Measurements from ENCODE around the gene WWOX.
A peak's percentile ranks its signal among the peaks of the same experiment; 100 is the strongest.

Gene WWOX

GRCh38 chr16:78094998-78095397, 4.5 kb upstream of the WWOX start:
- no peak overlapping the region for H3K9ac ChIP-seq (ENCODE audit: insufficient read length, low read depth)
- TF ChIP-seq YY1 (IDR thresholded peaks at IDR 0.05; ENCODE audit: insufficient read depth, insufficient read length) (no peak), ZNF274 (IDR thresholded peaks at IDR 0.05; ENCODE audit: low read depth, low read length) (no peak), SUZ12 (IDR thresholded peaks at IDR 0.05; ENCODE audit: extremely low read depth, insufficient read depth, insufficient read length) (no peak)
- H3K9me3 ChIP-seq (ENCODE audit: insufficient read depth, low read length), result peaks cover 7% of the 10 kb centered on the region; the same call in 1 of the 2 replicates

GRCh38 chr16:78096386-78096785, 3.1 kb upstream of the WWOX start:
- DNase-seq (ENCODE audit: low read depth, low spot score), result no peak
- H3K36me3 ChIP-seq (ENCODE audit: insufficient read depth, insufficient read length, low read length), result peaks cover 1% of the 10 kb centered on the region

More at GRCh38 chr16:78094998-78095397, 4.5 kb upstream of the WWOX start:
- H3K4me1 ChIP-seq (ENCODE audit: insufficient read depth, insufficient read length), result peaks cover 2% of the 10 kb centered on the region
- no peaks in the 10 kb centered on the region for H3K27me3 ChIP-seq (ENCODE audit: insufficient read depth, insufficient read length)
- no peak for DNase-seq (ENCODE audit: low read depth, low spot score)
- H3K36me3 ChIP-seq (ENCODE audit: insufficient read depth, insufficient read length, low read length), result no peaks in the 10 kb centered on the region
- H3K4me3 ChIP-seq (ENCODE audit: insufficient read length, low read depth), result no peak overlapping the region

GRCh38 chr16:78097548-78097947, 1.9 kb upstream of the WWOX start:
- Histone ChIP-seq H3K4me1 (ENCODE audit: insufficient read depth, insufficient read length) (peaks cover 2% of the 10 kb centered on the region), H3K9ac (ENCODE audit: insufficient read length, low read depth) (no peak overlapping the region), H3K9me3 (ENCODE audit: insufficient read depth, low read length) (peaks cover 21% of the 10 kb centered on the region; the same call in 1 of the 2 replicates), H3K27me3 (ENCODE audit: insufficient read depth, insufficient read length) (no peaks in the 10 kb centered on the region), H3K4me3 (ENCODE audit: insufficient read length, low read depth) (no peak overlapping the region), H3K36me3 (ENCODE audit: insufficient read depth, insufficient read length, low read length) (peaks cover 13% of the 10 kb centered on the region)
- DNase-seq (ENCODE audit: low read depth, low spot score), result no peak
- TF ChIP-seq ZNF274 (IDR thresholded peaks at IDR 0.05; ENCODE audit: low read depth, low read length) (no peak), YY1 (IDR thresholded peaks at IDR 0.05; ENCODE audit: insufficient read depth, insufficient read length) (no peak), SUZ12 (IDR thresholded peaks at IDR 0.05; ENCODE audit: extremely low read depth, insufficient read depth, insufficient read length) (no peak)

More at GRCh38 chr16:78096386-78096785, 3.1 kb upstream of the WWOX start:
- Histone ChIP-seq H3K27me3 (ENCODE audit: insufficient read depth, insufficient read length) (no peaks in the 10 kb centered on the region), H3K4me1 (ENCODE audit: insufficient read depth, insufficient read length) (peaks cover 2% of the 10 kb centered on the region), H3K9me3 (ENCODE audit: insufficient read depth, low read length) (peaks cover 9% of the 10 kb centered on the region; the same call in 1 of the 2 replicates), H3K4me3 (ENCODE audit: insufficient read length, low read depth) (no peak overlapping the region), H3K9ac (ENCODE audit: insufficient read length, low read depth) (no peak overlapping the region)
- TF ChIP-seq ZNF274 (IDR thresholded peaks at IDR 0.05; ENCODE audit: low read depth, low read length) (no peak), YY1 (IDR thresholded peaks at IDR 0.05; ENCODE audit: insufficient read depth, insufficient read length) (no peak)

DNA sequence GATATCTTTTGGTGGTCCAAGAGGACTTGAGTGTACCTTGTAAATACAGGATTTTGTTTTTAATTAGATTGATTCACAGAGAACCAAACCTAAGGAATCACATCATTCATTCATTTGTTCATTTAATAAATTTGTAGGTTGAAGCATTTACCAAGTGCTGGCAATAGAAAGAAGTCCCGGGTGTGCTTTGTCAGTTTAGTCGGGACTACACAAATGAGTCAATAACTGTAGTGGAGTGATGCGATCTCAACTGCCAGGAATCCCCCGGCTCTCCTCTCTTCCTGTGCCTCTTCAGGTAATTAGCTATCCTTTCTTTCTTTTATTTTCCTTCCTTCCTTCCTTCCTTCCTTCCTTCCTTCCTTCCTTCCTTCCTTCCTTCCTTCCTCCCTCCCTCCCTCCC, 1.4 kb upstream of the WWOX start:
- TF ChIP-seq ZNF274 (IDR thresholded peaks at IDR 0.05; ENCODE audit: low read depth, low read length) (no peak), YY1 (IDR thresholded peaks at IDR 0.05; ENCODE audit: insufficient read depth, insufficient read length) (no peak), SUZ12 (IDR thresholded peaks at IDR 0.05; ENCODE audit: extremely low read depth, insufficient read depth, insufficient read length) (no peak)
- Histone ChIP-seq H3K4me3 (ENCODE audit: insufficient read length, low read depth) (no peak overlapping the region), H3K9ac (ENCODE audit: insufficient read length, low read depth) (no peak overlapping the region), H3K27me3 (ENCODE audit: insufficient read depth, insufficient read length) (no peaks in the 10 kb centered on the region), H3K4me1 (ENCODE audit: insufficient read depth, insufficient read length) (peaks cover 2% of the 10 kb centered on the region), H3K9me3 (ENCODE audit: insufficient read depth, low read length) (peaks cover 23% of the 10 kb centered on the region; the same call in 1 of the 2 replicates), H3K36me3 (ENCODE audit: insufficient read depth, insufficient read length, low read length) (peaks cover 16% of the 10 kb centered on the region)
- no peak for DNase-seq (ENCODE audit: low read depth, low spot score)

DNA sequence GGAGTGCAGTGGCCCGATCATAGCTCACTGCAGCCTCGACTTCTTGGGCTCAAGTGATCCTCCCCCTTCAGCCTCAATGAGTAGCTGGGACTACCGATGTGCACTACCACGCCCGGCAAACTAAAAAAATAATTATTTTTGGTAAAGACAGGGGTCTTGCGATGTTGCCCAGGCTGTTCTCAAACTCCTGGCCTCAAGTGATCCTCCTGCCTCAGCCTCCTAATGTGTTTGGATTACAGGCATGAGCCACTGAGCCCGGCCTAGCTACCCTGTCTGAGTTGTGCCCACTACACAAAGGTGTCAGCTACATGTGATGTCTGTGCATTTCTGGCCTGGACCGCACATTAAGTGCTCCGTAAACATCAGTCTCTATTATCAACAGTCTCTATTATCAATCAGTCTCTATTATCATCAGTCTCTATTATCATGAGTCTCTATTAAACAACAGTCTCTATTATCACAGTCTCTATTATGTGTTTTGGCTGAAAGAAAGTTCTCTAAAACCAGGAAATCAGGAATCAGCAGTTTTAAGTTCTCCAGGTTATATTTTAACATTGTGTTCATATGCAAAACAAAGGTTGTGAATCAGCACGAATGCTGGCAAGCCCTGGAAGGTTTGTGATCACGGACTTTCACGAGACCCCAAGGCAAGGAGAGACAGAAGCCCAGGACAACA, 721 bp upstream of the WWOX start:
- Histone ChIP-seq H3K36me3 (ENCODE audit: insufficient read depth, insufficient read length, low read length) (peaks cover 19% of the 10 kb centered on the region), H3K4me3 (ENCODE audit: insufficient read length, low read depth) (no peak overlapping the region), H3K4me1 (ENCODE audit: insufficient read depth, insufficient read length) (peaks cover 2% of the 10 kb centered on the region), H3K27me3 (ENCODE audit: insufficient read depth, insufficient read length) (no peaks in the 10 kb centered on the region), H3K9me3 (ENCODE audit: insufficient read depth, low read length) (peaks cover 23% of the 10 kb centered on the region; the same call in 1 of the 2 replicates), H3K9ac (ENCODE audit: insufficient read length, low read depth) (peak overlapping the region; percentile 47)
- TF ChIP-seq YY1 (IDR thresholded peaks at IDR 0.05; ENCODE audit: insufficient read depth, insufficient read length), result no peak
- no peak for TF ChIP-seq ZNF274 (IDR thresholded peaks at IDR 0.05; ENCODE audit: low read depth, low read length)
- no peak for TF ChIP-seq SUZ12 (IDR thresholded peaks at IDR 0.05; ENCODE audit: extremely low read depth, insufficient read depth, insufficient read length)
- no peak for DNase-seq (ENCODE audit: low read depth, low spot score)

GRCh38 chr16:78100112-78100467, 636 bp downstream of the WWOX start:
- Histone ChIP-seq H3K27me3 (ENCODE audit: insufficient read depth, insufficient read length) (no peaks in the 10 kb centered on the region), H3K4me1 (ENCODE audit: insufficient read depth, insufficient read length) (peaks cover 2% of the 10 kb centered on the region), H3K9ac (ENCODE audit: insufficient read length, low read depth) (peak overlapping the region; percentile 98), H3K4me3 (ENCODE audit: insufficient read length, low read depth) (peak overlapping the region; percentile 99), H3K36me3 (ENCODE audit: insufficient read depth, insufficient read length, low read length) (peaks cover 29% of the 10 kb centered on the region), H3K9me3 (ENCODE audit: insufficient read depth, low read length) (peaks cover 17% of the 10 kb centered on the region; the same call in 1 of the 2 replicates)
- DNase-seq (ENCODE audit: low read depth, low spot score), result peak; percentile 47
- TF ChIP-seq ZNF274 (IDR thresholded peaks at IDR 0.05; ENCODE audit: low read depth, low read length) (no peak), YY1 (IDR thresholded peaks at IDR 0.05; ENCODE audit: insufficient read depth, insufficient read length) (no peak), SUZ12 (IDR thresholded peaks at IDR 0.05; ENCODE audit: extremely low read depth, insufficient read depth, insufficient read length) (no peak)

- DNase-seq (ENCODE audit: low read depth, low spot score), result no peak
- Histone ChIP-seq H3K4me1 (ENCODE audit: insufficient read depth, insufficient read length) (peaks cover 4% of the 10 kb centered on the region), H3K9me3 (ENCODE audit: insufficient read depth, low read length) (peaks cover 16% of the 10 kb centered on the region; the same call in 1 of the 2 replicates), H3K27me3 (ENCODE audit: insufficient read depth, insufficient read length) (no peaks in the 10 kb centered on the region), H3K36me3 (ENCODE audit: insufficient read depth, insufficient read length, low read length) (peaks cover 29% of the 10 kb centered on the region), H3K9ac (ENCODE audit: insufficient read length, low read depth) (no peak overlapping the region), H3K4me3 (ENCODE audit: insufficient read length, low read depth) (no peak overlapping the region)
- no peak for TF ChIP-seq ZNF274 (IDR thresholded peaks at IDR 0.05; ENCODE audit: low read depth, low read length)
Measured at GRCh38 chr16:78102122-78102660, 2.7 kb downstream of the WWOX start.

All from NT2/D1 (cell line).